SK-N-SH (cell line): ENCODE results near the gene OR8A1.

Source experiments
- EP300 ChIP-seq, 2 experiments: IDR thresholded peaks; 2 replicates each; pipeline versions ENCODE4 v1.4.0 to v1.6.1; 2012; ENCODE audit warnings: borderline replicate concordance in 1 of 2, low read depth in 1 of 2, low read length in 1 of 2
- POLR2AphosphoS5 ChIP-seq: IDR thresholded peaks from 2 replicates; pipeline ENCODE4 v1.6.1; 2012; ENCODE audit warnings: low read depth, low read length
- SMC3 ChIP-seq: IDR thresholded peaks from 2 replicates; pipeline ENCODE4 v1.6.1; 2012; ENCODE audit warnings: low read depth, low read length, improper control_type of control experiment
- TAF1 ChIP-seq: IDR thresholded peaks from 2 replicates; pipeline ENCODE4 v1.6.1; 2012; ENCODE audit warnings: low read depth, mild to moderate bottlenecking, low read length, moderate library complexity, borderline replicate concordance
- YY1 ChIP-seq: IDR thresholded peaks from 2 replicates; pipeline ENCODE4 v1.4.0; 2012; ENCODE audit warnings: low read depth, mild to moderate bottlenecking
- TF ChIP-seq, protein P1 (sequence below): IDR thresholded peaks from 2 replicates; pipeline ENCODE4 v1.4.0; 2012; ENCODE audit warnings: low read depth, borderline replicate concordance
- TF ChIP-seq, protein P2 (sequence below): fragments of 200-600 bp; sonication (generic); IDR thresholded peaks from 2 replicates; pipeline ENCODE4 v1.6.1; 2017; ENCODE audit warnings: antibody characterized with exemption, mild to moderate bottlenecking, moderate library complexity
- TF ChIP-seq, protein P3 (sequence below): fragments of 150-350 bp; IDR thresholded peaks from 2 replicates; pipeline ENCODE4 v1.6.1; 2017; ENCODE audit warnings: antibody characterized with exemption, low read length, low read depth, borderline replicate concordance

DNA sequence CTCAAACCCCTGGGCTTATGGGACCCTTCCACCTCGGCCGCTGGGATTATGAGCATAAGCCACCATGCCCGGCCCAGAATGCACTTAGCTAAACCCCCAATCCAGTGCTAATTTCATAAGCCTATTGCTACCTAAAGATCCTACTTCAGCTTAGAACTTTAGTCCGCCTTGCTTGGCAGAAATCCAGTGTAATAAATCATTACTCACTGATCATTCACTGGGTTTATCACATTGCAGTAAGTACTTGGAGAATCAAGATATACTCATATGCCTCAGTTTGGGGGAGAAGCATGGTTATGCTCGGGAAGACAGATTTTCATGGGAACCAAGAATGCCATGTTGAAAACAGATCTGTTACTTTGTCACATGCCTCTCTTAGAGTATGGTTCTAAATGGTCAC is 49.1 kb downstream of the OR8A1 start:
- TF ChIP-seq EP300 (IDR thresholded peaks at IDR 0.05; ENCODE audit: borderline replicate concordance in 1 of 2, low read depth in 1 of 2, low read length in 1 of 2) (no peak), TAF1 (no peak), POLR2AphosphoS5 (no peak), YY1 (no peak), SMC3 (no peak)
- TF ChIP-seq, protein P1, sequence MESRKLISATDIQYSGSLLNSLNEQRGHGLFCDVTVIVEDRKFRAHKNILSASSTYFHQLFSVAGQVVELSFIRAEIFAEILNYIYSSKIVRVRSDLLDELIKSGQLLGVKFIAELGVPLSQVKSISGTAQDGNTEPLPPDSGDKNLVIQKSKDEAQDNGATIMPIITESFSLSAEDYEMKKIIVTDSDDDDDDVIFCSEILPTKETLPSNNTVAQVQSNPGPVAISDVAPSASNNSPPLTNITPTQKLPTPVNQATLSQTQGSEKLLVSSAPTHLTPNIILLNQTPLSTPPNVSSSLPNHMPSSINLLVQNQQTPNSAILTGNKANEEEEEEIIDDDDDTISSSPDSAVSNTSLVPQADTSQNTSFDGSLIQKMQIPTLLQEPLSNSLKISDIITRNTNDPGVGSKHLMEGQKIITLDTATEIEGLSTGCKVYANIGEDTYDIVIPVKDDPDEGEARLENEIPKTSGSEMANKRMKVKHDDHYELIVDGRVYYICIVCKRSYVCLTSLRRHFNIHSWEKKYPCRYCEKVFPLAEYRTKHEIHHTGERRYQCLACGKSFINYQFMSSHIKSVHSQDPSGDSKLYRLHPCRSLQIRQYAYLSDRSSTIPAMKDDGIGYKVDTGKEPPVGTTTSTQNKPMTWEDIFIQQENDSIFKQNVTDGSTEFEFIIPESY: no peak
- TF ChIP-seq, protein P2, sequence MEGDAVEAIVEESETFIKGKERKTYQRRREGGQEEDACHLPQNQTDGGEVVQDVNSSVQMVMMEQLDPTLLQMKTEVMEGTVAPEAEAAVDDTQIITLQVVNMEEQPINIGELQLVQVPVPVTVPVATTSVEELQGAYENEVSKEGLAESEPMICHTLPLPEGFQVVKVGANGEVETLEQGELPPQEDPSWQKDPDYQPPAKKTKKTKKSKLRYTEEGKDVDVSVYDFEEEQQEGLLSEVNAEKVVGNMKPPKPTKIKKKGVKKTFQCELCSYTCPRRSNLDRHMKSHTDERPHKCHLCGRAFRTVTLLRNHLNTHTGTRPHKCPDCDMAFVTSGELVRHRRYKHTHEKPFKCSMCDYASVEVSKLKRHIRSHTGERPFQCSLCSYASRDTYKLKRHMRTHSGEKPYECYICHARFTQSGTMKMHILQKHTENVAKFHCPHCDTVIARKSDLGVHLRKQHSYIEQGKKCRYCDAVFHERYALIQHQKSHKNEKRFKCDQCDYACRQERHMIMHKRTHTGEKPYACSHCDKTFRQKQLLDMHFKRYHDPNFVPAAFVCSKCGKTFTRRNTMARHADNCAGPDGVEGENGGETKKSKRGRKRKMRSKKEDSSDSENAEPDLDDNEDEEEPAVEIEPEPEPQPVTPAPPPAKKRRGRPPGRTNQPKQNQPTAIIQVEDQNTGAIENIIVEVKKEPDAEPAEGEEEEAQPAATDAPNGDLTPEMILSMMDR: no peak
- TF ChIP-seq, protein P3, sequence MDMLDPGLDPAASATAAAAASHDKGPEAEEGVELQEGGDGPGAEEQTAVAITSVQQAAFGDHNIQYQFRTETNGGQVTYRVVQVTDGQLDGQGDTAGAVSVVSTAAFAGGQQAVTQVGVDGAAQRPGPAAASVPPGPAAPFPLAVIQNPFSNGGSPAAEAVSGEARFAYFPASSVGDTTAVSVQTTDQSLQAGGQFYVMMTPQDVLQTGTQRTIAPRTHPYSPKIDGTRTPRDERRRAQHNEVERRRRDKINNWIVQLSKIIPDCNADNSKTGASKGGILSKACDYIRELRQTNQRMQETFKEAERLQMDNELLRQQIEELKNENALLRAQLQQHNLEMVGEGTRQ: no peak
